ENCODE measurements around the gene SLC34A1. TPM values are rescaled to one million over a fixed set of nuclear protein-coding genes. Genes with fewer than 3 reads are reported as not detected.
A peak's percentile ranks its signal among the peaks of the same experiment; 100 is the strongest.

Gene SLC34A1
- total and polyA plus RNA-seq, 2 of the 13 experiments (the other 11 are each of a cell fraction or from before 2014, with no cell fraction given) = 0.03 to 0.20 TPM

- Histone ChIP-seq H3K9me3 (ENCODE audit: low read length) (no peaks in the 10 kb centered on the region), H3K9ac (ENCODE audit: insufficient read depth, low read depth, low read length) (no peak overlapping the region), H3K27me3 (ENCODE audit: control insufficient read depth in 1 of 2, insufficient read depth in 2 of 2, low read length in 2 of 2) (peaks cover 4 to 52% of the 10 kb centered on the region in 2 experiments; a peak in 3 of 5 replicates), H3K79me2 (ENCODE audit: insufficient read depth, low read length) (no peaks in the 10 kb centered on the region), H3K4me1 (ENCODE audit: insufficient read depth, low read length) (peaks cover 34% of the 10 kb centered on the region), H3K4me2 (ENCODE audit: low read depth, low read length) (no peak overlapping the region), H3K36me3 (replicated peaks in 1 of 2; ENCODE audit: control insufficient read depth in 1 of 2, insufficient read depth in 2 of 2, low read length in 2 of 2) (no peaks in the 10 kb centered on the region), H3K27ac (ENCODE audit: extremely low read length, insufficient read depth, low read length) (no peak overlapping the region), H2AFZ (ENCODE audit: low read length) (no peak overlapping the region), H4K20me1 (ENCODE audit: insufficient read depth, low read length) (no peaks in the 10 kb centered on the region), H3K4me3 (replicated peaks in 1 of 3; ENCODE audit: insufficient read depth in 1 of 3, low read depth in 2 of 3, low read length in 3 of 3) (no peak overlapping the region)
- FAIRE-seq (no peak), ATAC-seq (no peak), DNase-seq (ENCODE audit: low spot score) (no peak)
- in situ Hi-C loops (cut with HindIII; ENCODE audit: extremely low pct_ligation_motif_present, low pct_unique_long_range_greater_than_20kb) (no loop called here), intact Hi-C loops (cut with micrococcal nuclease; ENCODE audit: unreplicated experiment) (no loop called here)
- CTCF ChIA-PET (ENCODE audit: low intra/inter-chr PET ratio, low total read pairs) = no interaction called here
- TF ChIP-seq POGZ (CRISPR knock-in tag; IDR thresholded peaks at IDR 0.05) = no peak
- no TSS peak for BruUV-seq (replicated peaks)
- WGBS (ENCODE audit: low lambda C conversion rate) = 3% methylated on average over 4 of the region's 5 CpGs
- POLR2A ChIA-PET = interaction anchor here (1.4 to 7.3 kb wide), 3 partner anchors 14 to 55 kb away, joined by 3 to 79 read pairs (median 5); partner anchors contain the start of gene GRK6
These were observed 8.5 kb downstream of the SLC34A1 start for GRCh38 chr5:177392765-177393164.

DNA sequence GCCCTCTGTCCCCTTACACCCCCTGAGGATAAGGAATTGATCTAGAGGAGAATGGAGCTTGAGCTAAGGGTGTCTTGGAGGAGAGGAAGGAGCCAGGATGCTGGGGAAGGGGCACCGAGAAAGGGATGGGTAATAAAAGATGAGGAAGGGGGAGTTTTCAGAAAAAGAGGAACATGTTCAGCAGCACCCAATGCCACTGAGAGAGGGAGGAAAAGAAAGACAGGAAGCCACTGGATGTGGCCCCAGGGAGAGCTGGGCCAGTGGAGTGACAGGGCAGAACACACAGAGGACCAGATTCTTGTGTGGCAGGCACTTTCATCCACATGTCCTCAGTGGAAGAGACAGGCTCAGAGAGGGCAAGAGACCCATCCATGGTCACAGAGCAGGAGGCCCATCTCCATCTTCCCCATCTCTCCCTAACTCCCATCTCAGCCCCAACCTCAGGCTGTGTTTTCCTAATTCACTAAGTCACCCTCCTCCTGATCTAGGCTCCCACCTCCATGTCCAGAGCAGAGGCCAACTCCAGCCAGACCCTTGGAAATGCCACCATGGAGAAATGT lies 9.1 kb downstream of the SLC34A1 start:
- no TSS peak for BruUV-seq (replicated peaks)
- WGBS (ENCODE audit: low lambda C conversion rate) = 45% methylated on average over 1 of the region's 1 CpG
- no peak for TF ChIP-seq MZF1 (CRISPR knock-in tag; IDR thresholded peaks at IDR 0.05; ENCODE audit: borderline replicate concordance)
- TF ChIP-seq ZNF768 (CRISPR knock-in tag; IDR thresholded peaks at IDR 0.05) = peak; percentile 80
- Histone ChIP-seq H3K9ac (ENCODE audit: insufficient read depth, low read depth, low read length) (no peak overlapping the region), H3K4me3 (replicated peaks in 1 of 3; ENCODE audit: insufficient read depth in 1 of 3, low read depth in 2 of 3, low read length in 3 of 3) (no peak overlapping the region), H3K4me2 (ENCODE audit: low read depth, low read length) (no peak overlapping the region), H3K27me3 (ENCODE audit: control insufficient read depth in 1 of 2, insufficient read depth in 2 of 2, low read length in 2 of 2) (peaks cover 4 to 50% of the 10 kb centered on the region in 2 experiments; a peak in 3 of 5 replicates), H4K20me1 (ENCODE audit: insufficient read depth, low read length) (no peaks in the 10 kb centered on the region), H2AFZ (ENCODE audit: low read length) (no peak overlapping the region), H3K27ac (ENCODE audit: extremely low read length, insufficient read depth, low read length) (no peak overlapping the region), H3K36me3 (replicated peaks in 1 of 2; ENCODE audit: control insufficient read depth in 1 of 2, insufficient read depth in 2 of 2, low read length in 2 of 2) (no peaks in the 10 kb centered on the region), H3K9me3 (ENCODE audit: low read length) (no peaks in the 10 kb centered on the region), H3K79me2 (ENCODE audit: insufficient read depth, low read length) (no peaks in the 10 kb centered on the region), H3K4me1 (ENCODE audit: insufficient read depth, low read length) (peaks cover 34% of the 10 kb centered on the region)
- in situ Hi-C loops (cut with HindIII; ENCODE audit: extremely low pct_ligation_motif_present, low pct_unique_long_range_greater_than_20kb) = no loop called here
- no peak for ATAC-seq
- ChIA-PET CTCF (ENCODE audit: low intra/inter-chr PET ratio, low total read pairs) (no interaction called here), POLR2A (interaction anchor here (1.4 to 7.3 kb wide), 3 partner anchors 15 to 55 kb away, joined by 3 to 79 read pairs (median 5); partner anchors contain the start of gene GRK6)
- no peak for FAIRE-seq
- no peak for DNase-seq (ENCODE audit: low spot score)
- intact Hi-C loops (cut with micrococcal nuclease; ENCODE audit: unreplicated experiment) = no loop called here
